Upper lobe of left lung (tissue), 4 donors: ENCODE measurements around the gene NCK2.

Experiments
- EP300 ChIP-seq, 4 donors: sonication (generic); formaldehyde crosslinking; IDR thresholded peaks; one replicate each; pipeline ENCODE4 v1.5.1; 2017; ENCODE audit warnings: antibody characterized with exemption in 4 of 4, control low read depth in 2 of 4
- POLR2A ChIP-seq, 4 donors: fragments of 450-650 bp; IDR thresholded peaks; one replicate each; pipeline ENCODE4 v1.5.1; 2016 to 2017; ENCODE audit warnings: antibody characterized with exemption in 4 of 4, mild to moderate bottlenecking in 2 of 4
- POLR2AphosphoS5 ChIP-seq, 2 donors: sonication (generic); formaldehyde crosslinking; IDR thresholded peaks; one replicate each; pipeline ENCODE4 v1.5.1; 2017; ENCODE audit warnings: antibody characterized with exemption in 2 of 2
- TF ChIP-seq, protein P1 (sequence below), 6 experiments: fragments of 450-650 bp in 4 of 6; fragments of 200-600 bp in 2 of 6; sonication (generic) in 2 of 6; IDR thresholded peaks; one replicate each; pipeline ENCODE4 v1.5.1; 2016 to 2019; ENCODE audit warnings: antibody characterized with exemption in 6 of 6

DNA sequence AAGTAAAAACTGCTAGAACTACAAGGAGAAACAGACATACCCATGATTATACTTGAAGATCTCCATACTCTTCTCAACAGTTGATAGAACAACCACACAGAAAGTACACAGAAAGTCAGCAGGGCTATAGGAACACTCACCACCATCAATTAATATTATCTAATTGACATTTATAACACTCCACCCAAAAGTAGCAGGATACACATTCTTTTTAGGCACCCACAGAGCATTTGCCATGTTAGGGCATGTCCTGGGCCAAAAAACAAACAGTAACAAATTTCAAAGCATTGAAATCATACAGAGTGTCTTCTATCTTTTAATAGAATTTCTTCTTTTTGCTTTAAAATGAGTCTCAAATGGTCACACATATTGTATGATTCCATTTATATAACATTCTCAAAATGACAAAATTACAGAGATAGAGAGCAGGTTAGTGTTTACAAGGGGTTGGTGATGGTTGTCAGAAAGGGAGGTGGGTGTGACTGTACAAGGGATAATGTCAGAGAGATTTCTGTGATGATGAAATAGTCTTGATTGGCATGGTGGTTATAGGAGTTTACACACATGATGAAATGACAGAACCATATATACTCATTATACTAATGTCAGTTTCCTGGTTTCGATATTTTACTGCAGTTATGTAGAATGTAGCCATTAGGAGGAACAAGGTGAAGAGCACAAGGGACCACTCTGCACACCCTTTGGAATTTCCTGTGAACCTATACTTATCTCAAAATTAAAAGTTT, 82.8 kb downstream of the NCK2 start:
- TF ChIP-seq, protein P1, sequence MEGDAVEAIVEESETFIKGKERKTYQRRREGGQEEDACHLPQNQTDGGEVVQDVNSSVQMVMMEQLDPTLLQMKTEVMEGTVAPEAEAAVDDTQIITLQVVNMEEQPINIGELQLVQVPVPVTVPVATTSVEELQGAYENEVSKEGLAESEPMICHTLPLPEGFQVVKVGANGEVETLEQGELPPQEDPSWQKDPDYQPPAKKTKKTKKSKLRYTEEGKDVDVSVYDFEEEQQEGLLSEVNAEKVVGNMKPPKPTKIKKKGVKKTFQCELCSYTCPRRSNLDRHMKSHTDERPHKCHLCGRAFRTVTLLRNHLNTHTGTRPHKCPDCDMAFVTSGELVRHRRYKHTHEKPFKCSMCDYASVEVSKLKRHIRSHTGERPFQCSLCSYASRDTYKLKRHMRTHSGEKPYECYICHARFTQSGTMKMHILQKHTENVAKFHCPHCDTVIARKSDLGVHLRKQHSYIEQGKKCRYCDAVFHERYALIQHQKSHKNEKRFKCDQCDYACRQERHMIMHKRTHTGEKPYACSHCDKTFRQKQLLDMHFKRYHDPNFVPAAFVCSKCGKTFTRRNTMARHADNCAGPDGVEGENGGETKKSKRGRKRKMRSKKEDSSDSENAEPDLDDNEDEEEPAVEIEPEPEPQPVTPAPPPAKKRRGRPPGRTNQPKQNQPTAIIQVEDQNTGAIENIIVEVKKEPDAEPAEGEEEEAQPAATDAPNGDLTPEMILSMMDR (IDR thresholded peaks at IDR 0.05) = no peak
- no peak for TF ChIP-seq POLR2A (IDR thresholded peaks at IDR 0.05)
- TF ChIP-seq POLR2AphosphoS5 (IDR thresholded peaks at IDR 0.05) = no peak
- TF ChIP-seq EP300 (IDR thresholded peaks at IDR 0.05) = no peak
